Neural progenitor cell (in vitro differentiated cells): ENCODE data around the gene NDRG4.

Experiments
- EZH2 ChIP-seq: fragments of 200-600 bp; sonication (generic); IDR thresholded peaks from 2 replicates; pipeline ENCODE4 v1.6.1; 2017; ENCODE audit warnings: antibody characterized with exemption, mild to moderate bottlenecking, moderate library complexity
- TF ChIP-seq, protein P1 (sequence below): fragments of 200-600 bp; sonication (generic); IDR thresholded peaks from 2 replicates; pipeline ENCODE4 v1.5.1; 2017; ENCODE audit warnings: antibody characterized with exemption, mild to moderate bottlenecking

- TF ChIP-seq, protein P1, sequence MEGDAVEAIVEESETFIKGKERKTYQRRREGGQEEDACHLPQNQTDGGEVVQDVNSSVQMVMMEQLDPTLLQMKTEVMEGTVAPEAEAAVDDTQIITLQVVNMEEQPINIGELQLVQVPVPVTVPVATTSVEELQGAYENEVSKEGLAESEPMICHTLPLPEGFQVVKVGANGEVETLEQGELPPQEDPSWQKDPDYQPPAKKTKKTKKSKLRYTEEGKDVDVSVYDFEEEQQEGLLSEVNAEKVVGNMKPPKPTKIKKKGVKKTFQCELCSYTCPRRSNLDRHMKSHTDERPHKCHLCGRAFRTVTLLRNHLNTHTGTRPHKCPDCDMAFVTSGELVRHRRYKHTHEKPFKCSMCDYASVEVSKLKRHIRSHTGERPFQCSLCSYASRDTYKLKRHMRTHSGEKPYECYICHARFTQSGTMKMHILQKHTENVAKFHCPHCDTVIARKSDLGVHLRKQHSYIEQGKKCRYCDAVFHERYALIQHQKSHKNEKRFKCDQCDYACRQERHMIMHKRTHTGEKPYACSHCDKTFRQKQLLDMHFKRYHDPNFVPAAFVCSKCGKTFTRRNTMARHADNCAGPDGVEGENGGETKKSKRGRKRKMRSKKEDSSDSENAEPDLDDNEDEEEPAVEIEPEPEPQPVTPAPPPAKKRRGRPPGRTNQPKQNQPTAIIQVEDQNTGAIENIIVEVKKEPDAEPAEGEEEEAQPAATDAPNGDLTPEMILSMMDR = no peak
- no peak for TF ChIP-seq EZH2
Measured at GRCh38 chr16:58503166-58503862, 3.4 kb downstream of the NDRG4 start.
